Measurements from ENCODE around the gene ALLC. TPM values are rescaled to one million over a fixed set of nuclear protein-coding genes. Genes with fewer than 3 reads are reported as not detected.

The ALLC gene
- total and polyA plus RNA-seq, 7 donors = not detected

DNA sequence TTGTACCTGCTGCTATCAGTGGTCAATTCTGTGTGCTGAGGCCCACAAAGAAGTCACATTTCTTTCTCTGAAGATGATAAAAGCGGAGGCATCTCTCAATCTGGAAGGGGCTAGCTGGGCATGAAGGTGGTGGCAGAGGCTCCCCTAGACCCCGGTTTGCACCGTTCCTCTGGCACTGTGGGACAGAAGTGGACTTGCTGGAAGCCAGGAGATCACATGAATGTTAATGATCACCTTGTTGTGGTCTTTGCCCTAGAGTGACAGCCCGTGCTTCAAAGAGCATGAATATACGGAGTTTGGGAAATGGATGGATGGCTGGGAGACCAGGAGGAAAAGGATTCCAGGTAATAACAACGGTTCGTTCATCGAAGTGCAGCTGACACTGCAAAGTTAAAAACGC, 20.2 kb downstream of the ALLC start:
- no peaks in the 10 kb centered on the region for H3K4me1 ChIP-seq
- H3K27ac ChIP-seq = no peak overlapping the region
- no peak for TF ChIP-seq EP300 (IDR thresholded peaks at IDR 0.05)
- no peak for TF ChIP-seq POLR2A (IDR thresholded peaks at IDR 0.05)
- no peak for TF ChIP-seq POLR2AphosphoS5 (IDR thresholded peaks at IDR 0.05)
- intact Hi-C loops (cut with DNase I) = no loop called here
- no peak overlapping the region for H3K4me3 ChIP-seq
- H3K27me3 ChIP-seq = no peaks in the 10 kb centered on the region
- H3K9me3 ChIP-seq = no peaks in the 10 kb centered on the region
- H3K36me3 ChIP-seq = no peaks in the 10 kb centered on the region
- WGBS, 2 donors = 76 to 87% methylated on average over 9 of the region's 9 CpGs
- no peak for DNase-seq

DNA sequence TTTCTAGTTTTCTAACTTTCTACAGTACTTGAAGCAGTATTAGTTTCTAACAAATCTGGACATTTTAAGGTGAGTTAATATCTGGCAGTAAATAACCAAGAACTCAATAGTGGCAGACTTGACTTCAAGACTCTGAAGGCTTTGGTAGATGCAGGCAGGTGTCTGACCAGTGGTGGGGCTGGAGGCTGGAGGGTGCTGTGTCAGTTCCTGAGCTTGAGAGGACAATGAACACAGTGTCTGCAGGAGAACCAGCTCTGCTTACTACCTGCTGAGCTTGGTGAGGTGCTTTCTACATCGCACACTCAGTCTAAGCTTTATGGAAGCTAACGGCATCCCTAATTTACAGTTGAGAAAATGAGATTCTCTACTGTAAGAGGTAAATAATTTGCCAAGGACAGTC, 21.2 kb downstream of the ALLC start:
- no peak for DNase-seq
- TF ChIP-seq POLR2A (IDR thresholded peaks at IDR 0.05) = no peak
- TF ChIP-seq, protein P1, sequence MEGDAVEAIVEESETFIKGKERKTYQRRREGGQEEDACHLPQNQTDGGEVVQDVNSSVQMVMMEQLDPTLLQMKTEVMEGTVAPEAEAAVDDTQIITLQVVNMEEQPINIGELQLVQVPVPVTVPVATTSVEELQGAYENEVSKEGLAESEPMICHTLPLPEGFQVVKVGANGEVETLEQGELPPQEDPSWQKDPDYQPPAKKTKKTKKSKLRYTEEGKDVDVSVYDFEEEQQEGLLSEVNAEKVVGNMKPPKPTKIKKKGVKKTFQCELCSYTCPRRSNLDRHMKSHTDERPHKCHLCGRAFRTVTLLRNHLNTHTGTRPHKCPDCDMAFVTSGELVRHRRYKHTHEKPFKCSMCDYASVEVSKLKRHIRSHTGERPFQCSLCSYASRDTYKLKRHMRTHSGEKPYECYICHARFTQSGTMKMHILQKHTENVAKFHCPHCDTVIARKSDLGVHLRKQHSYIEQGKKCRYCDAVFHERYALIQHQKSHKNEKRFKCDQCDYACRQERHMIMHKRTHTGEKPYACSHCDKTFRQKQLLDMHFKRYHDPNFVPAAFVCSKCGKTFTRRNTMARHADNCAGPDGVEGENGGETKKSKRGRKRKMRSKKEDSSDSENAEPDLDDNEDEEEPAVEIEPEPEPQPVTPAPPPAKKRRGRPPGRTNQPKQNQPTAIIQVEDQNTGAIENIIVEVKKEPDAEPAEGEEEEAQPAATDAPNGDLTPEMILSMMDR (IDR thresholded peaks at IDR 0.05) = no peak
- no peak for TF ChIP-seq EP300 (IDR thresholded peaks at IDR 0.05)
- TF ChIP-seq POLR2AphosphoS5 (IDR thresholded peaks at IDR 0.05) = no peak
- no peak overlapping the region for H3K27ac ChIP-seq
- no peaks in the 10 kb centered on the region for H3K27me3 ChIP-seq
- no peak overlapping the region for H3K4me3 ChIP-seq
- whole genome bisulfite sequencing, 2 donors = 92 to 93% methylated on average over 2 of the region's 2 CpGs
- intact Hi-C loops (cut with DNase I) = no loop called here
- H3K36me3 ChIP-seq = no peaks in the 10 kb centered on the region
- no peaks in the 10 kb centered on the region for H3K9me3 ChIP-seq
- H3K4me1 ChIP-seq = no peaks in the 10 kb centered on the region

DNA sequence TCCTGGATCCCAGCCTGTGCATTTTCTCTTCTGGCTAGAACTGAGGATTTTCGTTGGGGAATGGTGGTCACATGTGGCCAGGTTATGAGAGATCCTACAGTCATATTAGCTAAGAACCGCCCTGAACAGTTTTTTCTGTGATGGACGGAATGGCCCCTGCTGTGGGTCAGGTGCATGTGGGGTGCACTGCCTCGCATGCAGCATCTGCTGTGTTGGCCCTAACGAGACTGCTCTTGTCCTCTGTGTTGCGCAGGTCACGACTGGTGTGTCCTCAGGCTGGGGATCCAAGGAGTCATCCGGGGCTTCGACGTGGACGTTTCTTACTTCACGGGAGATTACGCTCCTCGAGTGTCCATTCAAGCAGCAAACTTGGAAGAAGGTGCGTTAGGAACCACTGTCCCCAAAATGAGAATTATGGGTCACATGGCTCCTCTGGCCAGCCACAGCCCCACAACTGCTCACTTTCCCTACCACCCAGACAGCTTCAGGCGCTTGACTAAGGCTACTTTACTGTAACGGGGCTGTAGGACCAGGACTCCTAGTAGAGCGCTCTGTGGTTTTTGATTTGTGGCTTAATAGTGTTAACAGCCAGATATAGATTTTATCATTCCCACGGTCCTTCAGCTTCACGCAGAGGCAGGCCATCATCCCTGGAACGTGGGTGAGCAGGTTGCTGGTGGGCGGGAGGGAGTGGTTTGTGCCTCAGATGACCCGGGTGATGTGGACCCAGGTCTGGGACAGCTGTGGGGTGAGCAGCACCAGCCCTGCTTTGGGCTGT, 21.8 kb downstream of the ALLC start:
- TF ChIP-seq, protein P1 (IDR thresholded peaks at IDR 0.05) = no peak
- no peak for TF ChIP-seq POLR2A (IDR thresholded peaks at IDR 0.05)
- TF ChIP-seq EP300 (IDR thresholded peaks at IDR 0.05) = no peak
- no peak for TF ChIP-seq POLR2AphosphoS5 (IDR thresholded peaks at IDR 0.05)
- Histone ChIP-seq H3K36me3 (no peaks in the 10 kb centered on the region), H3K27ac (no peak overlapping the region), H3K4me1 (no peaks in the 10 kb centered on the region), H3K4me3 (no peak overlapping the region), H3K9me3 (no peaks in the 10 kb centered on the region), H3K27me3 (no peaks in the 10 kb centered on the region)
- WGBS, 2 donors = 86 to 88% methylated on average over 23 of the region's 23 CpGs
- DNase-seq = no peak
- intact Hi-C loops (cut with DNase I) = no loop called here

DNA sequence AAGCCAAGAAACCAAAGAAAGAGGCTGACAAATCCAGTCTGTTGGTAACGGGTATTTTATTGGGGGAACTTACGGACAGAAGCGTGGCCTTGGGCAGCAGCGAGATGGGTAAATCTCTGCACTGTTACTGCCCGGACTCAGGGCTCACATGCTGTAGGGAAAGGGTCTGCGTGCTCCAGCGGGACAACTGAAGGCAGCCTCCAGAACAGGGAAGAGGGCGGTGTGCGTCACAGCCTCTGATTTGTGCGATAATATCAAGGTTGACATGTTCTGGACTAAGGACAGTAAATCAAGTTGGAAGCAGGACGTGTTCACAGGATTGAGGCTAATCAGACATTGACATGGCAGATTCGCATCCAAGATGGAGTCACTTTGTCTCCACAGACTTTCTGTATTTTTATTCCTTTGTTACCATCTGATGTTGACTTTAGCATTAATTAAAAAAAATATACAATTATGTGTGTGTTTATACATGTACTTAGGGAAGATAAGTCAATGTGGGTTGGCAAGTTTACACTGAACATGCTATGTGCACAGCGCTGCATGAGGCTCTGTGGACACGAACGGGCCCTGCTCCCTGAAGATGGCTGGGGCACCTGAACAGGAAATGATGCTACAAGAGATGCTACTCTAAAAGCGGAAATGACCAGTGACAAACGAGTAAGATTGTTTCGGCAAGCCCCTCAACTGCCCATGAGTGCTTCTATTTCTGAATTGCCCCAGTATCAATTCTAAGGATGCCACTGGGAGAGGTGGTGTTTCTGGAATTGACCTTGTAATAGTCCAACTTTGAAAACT, 22.7 kb downstream of the ALLC start:
- Histone ChIP-seq H3K27ac (no peak overlapping the region), H3K4me3 (no peak overlapping the region), H3K9me3 (no peaks in the 10 kb centered on the region), H3K27me3 (no peaks in the 10 kb centered on the region), H3K4me1 (no peaks in the 10 kb centered on the region), H3K36me3 (no peaks in the 10 kb centered on the region)
- no peak for DNase-seq
- TF ChIP-seq POLR2A (IDR thresholded peaks at IDR 0.05) = no peak
- TF ChIP-seq, protein P1 (IDR thresholded peaks at IDR 0.05) = no peak
- TF ChIP-seq POLR2AphosphoS5 (IDR thresholded peaks at IDR 0.05) = no peak
- intact Hi-C loops (cut with DNase I) = no loop called here
- WGBS, 2 donors = 88 to 90% methylated on average over 18 of the region's 18 CpGs

DNA sequence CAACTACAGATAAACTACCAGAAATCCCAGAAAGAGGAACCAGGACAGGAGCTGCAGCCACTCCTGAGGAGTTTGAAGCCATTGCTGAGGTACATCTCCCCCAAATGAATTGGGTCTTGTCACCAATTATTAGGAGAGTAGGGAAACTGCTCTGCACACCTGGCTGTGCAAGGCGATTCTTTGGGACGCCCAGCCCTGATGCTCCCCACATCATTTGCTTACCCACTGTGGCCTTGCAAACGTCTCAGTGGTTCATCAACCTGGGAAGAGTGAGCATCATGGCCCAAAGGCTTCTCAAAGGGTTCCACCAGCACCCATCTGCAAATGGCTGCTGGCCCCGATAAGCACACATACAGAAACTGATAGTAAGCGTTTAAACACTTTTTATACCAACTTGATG, 23.6 kb downstream of the ALLC start:
- no peak overlapping the region for H3K4me3 ChIP-seq
- 78 to 85% methylated on average over 5 of the region's 5 CpGs for WGBS, 2 donors
- no peaks in the 10 kb centered on the region for H3K36me3 ChIP-seq
- H3K4me1 ChIP-seq = no peaks in the 10 kb centered on the region
- H3K27ac ChIP-seq = no peak overlapping the region
- no peaks in the 10 kb centered on the region for H3K27me3 ChIP-seq
- intact Hi-C loops (cut with DNase I) = no loop called here
- DNase-seq = no peak
- no peaks in the 10 kb centered on the region for H3K9me3 ChIP-seq
- TF ChIP-seq, protein P1 (IDR thresholded peaks at IDR 0.05) = no peak
- TF ChIP-seq POLR2AphosphoS5 (IDR thresholded peaks at IDR 0.05) = no peak
- TF ChIP-seq POLR2A (IDR thresholded peaks at IDR 0.05) = no peak
- TF ChIP-seq EP300 (IDR thresholded peaks at IDR 0.05) = no peak
